ENCODE data around the gene RPS6KA3. TPM values are rescaled to one million over a fixed set of nuclear protein-coding genes. Genes with fewer than 3 reads are reported as not detected.
A peak's percentile ranks its signal among the peaks of the same experiment; 100 is the strongest.

Gene RPS6KA3
- total RNA-seq, 3 donors from 2014 or later (not counting 1 experiment from before 2014, with no cell fraction given), result 62.1 to 82.9 (median 79.4) TPM

- Mint-ChIP-seq H3K36me3 (no peaks in the 10 kb centered on the region), H3K9me3 (no peaks in the 10 kb centered on the region), H3K27me3 (ENCODE audit: low read depth in 2 of 2) (peaks cover 0 to 8% of the 10 kb centered on the region in 2 donors), H3K4me3 (no peak overlapping the region), H3K27ac (peak overlapping the region in 1 of 2 donors; percentile 12), H3K4me1 (peaks cover 0 to 5% of the 10 kb centered on the region in 2 donors)
- intact Hi-C loops (cut with micrococcal nuclease), result no loop called here
- no peak overlapping the region for H3K4me3 ChIP-seq (ENCODE audit: low read length)
- no peak for TF ChIP-seq CTCF (IDR thresholded peaks at IDR 0.05)
- no peaks in the 10 kb centered on the region for H3K4me1 ChIP-seq (ENCODE audit: control insufficient read depth, insufficient read depth, low read length)
- no peaks in the 10 kb centered on the region for H3K9me3 ChIP-seq (ENCODE audit: control insufficient read depth, insufficient read depth, low read length)
- ATAC-seq, result no peak
- no peak overlapping the region for H3K27ac ChIP-seq (ENCODE audit: low read length)
- no peak for DNase-seq
- H3K27me3 ChIP-seq (ENCODE audit: control insufficient read depth, insufficient read depth, low read length), result no peaks in the 10 kb centered on the region
- H3K36me3 ChIP-seq (ENCODE audit: control insufficient read depth, insufficient read depth, low read length), result peaks cover 18% of the 10 kb centered on the region
- WGBS (ENCODE audit: insufficient coverage), result 92% methylated on average over 2 of the region's 2 CpGs
Measured at GRCh38 chrX:20149326-20149725, 117.4 kb downstream of the RPS6KA3 start.

- no peak overlapping the region for H3K27ac Mint-ChIP-seq
- no peak for ATAC-seq
Measured at GRCh38 chrX:20147561-20147960, 119.1 kb downstream of the RPS6KA3 start.

GRCh38 chrX:20144491-20144890, 122.2 kb downstream of the RPS6KA3 start:
- no peaks in the 10 kb centered on the region for H3K36me3 ChIP-seq (ENCODE audit: control insufficient read depth, insufficient read depth, low read length)
- peaks cover 0 to 8% of the 10 kb centered on the region in 2 donors for H3K27me3 Mint-ChIP-seq (ENCODE audit: low read depth in 2 of 2)
- intact Hi-C loops (cut with micrococcal nuclease), result no loop called here
- H3K9me3 Mint-ChIP-seq, result no peaks in the 10 kb centered on the region
- WGBS (ENCODE audit: insufficient coverage), result 90% methylated on average over 2 of the region's 3 CpGs
- peaks cover 9% of the 10 kb centered on the region for H3K4me1 ChIP-seq (ENCODE audit: control insufficient read depth, insufficient read depth, low read length)
- no peaks in the 10 kb centered on the region for H3K27me3 ChIP-seq (ENCODE audit: control insufficient read depth, insufficient read depth, low read length)
- ATAC-seq, result no peak
- no peak overlapping the region for H3K27ac ChIP-seq (ENCODE audit: low read length)
- no peak overlapping the region for H3K4me3 Mint-ChIP-seq
- no peaks in the 10 kb centered on the region for H3K36me3 Mint-ChIP-seq
- H3K4me1 Mint-ChIP-seq, result peaks cover 16% of the 10 kb centered on the region in 2 donors
- no peak overlapping the region for H3K27ac Mint-ChIP-seq
- H3K9me3 ChIP-seq (ENCODE audit: control insufficient read depth, insufficient read depth, low read length), result no peaks in the 10 kb centered on the region
- no peak overlapping the region for H3K4me3 ChIP-seq (ENCODE audit: low read length)
- TF ChIP-seq CTCF (IDR thresholded peaks at IDR 0.05), result no peak
- DNase-seq, result no peak

More at GRCh38 chrX:20147561-20147960, 119.1 kb downstream of the RPS6KA3 start:
- no CpG with 5 or more reads among the region's 1 CpG for WGBS (ENCODE audit: insufficient coverage)
- Histone ChIP-seq H3K36me3 (ENCODE audit: control insufficient read depth, insufficient read depth, low read length) (peaks cover 9% of the 10 kb centered on the region), H3K27ac (ENCODE audit: low read length) (no peak overlapping the region), H3K27me3 (ENCODE audit: control insufficient read depth, insufficient read depth, low read length) (no peaks in the 10 kb centered on the region), H3K9me3 (ENCODE audit: control insufficient read depth, insufficient read depth, low read length) (no peaks in the 10 kb centered on the region), H3K4me1 (ENCODE audit: control insufficient read depth, insufficient read depth, low read length) (peaks cover 1% of the 10 kb centered on the region), H3K4me3 (ENCODE audit: low read length) (no peak overlapping the region)
- H3K27me3 Mint-ChIP-seq (ENCODE audit: low read depth in 2 of 2), result peaks cover 0 to 8% of the 10 kb centered on the region in 2 donors
- no peak for TF ChIP-seq CTCF (IDR thresholded peaks at IDR 0.05)
- peaks cover 0 to 5% of the 10 kb centered on the region in 2 donors for H3K4me1 Mint-ChIP-seq
- intact Hi-C loops (cut with micrococcal nuclease), result no loop called here
- H3K9me3 Mint-ChIP-seq, result no peaks in the 10 kb centered on the region
- H3K36me3 Mint-ChIP-seq, result no peaks in the 10 kb centered on the region
- DNase-seq, result no peak
- no peak overlapping the region for H3K4me3 Mint-ChIP-seq

- H3K9me3 Mint-ChIP-seq, result no peaks in the 10 kb centered on the region
- H3K36me3 Mint-ChIP-seq, result no peaks in the 10 kb centered on the region
- H3K27me3 Mint-ChIP-seq (ENCODE audit: low read depth in 2 of 2), result peaks cover 0 to 8% of the 10 kb centered on the region in 2 donors
- Histone ChIP-seq H3K4me1 (ENCODE audit: control insufficient read depth, insufficient read depth, low read length) (peaks cover 9% of the 10 kb centered on the region), H3K27ac (ENCODE audit: low read length) (no peak overlapping the region), H3K4me3 (ENCODE audit: low read length) (no peak overlapping the region), H3K27me3 (ENCODE audit: control insufficient read depth, insufficient read depth, low read length) (no peaks in the 10 kb centered on the region), H3K9me3 (ENCODE audit: control insufficient read depth, insufficient read depth, low read length) (no peaks in the 10 kb centered on the region), H3K36me3 (ENCODE audit: control insufficient read depth, insufficient read depth, low read length) (no peaks in the 10 kb centered on the region)
- peak overlapping the region; percentile 65 for H3K4me3 Mint-ChIP-seq
- no peak for ATAC-seq
- no peak for TF ChIP-seq CTCF (IDR thresholded peaks at IDR 0.05)
- no CpG with 5 or more reads among the region's 2 CpGs for WGBS (ENCODE audit: insufficient coverage)
- no peak for DNase-seq
- peaks cover 22 to 23% of the 10 kb centered on the region in 2 donors for H3K4me1 Mint-ChIP-seq
- H3K27ac Mint-ChIP-seq, result peak overlapping the region in 1 of 2 donors; percentile 94
- intact Hi-C loops (cut with micrococcal nuclease), result loop anchor here (2.0 kb wide), 1 partner anchor 119 kb away; no protein-coding TSS in a partner anchor
Measured at GRCh38 chrX:20143561-20143960, 123.1 kb downstream of the RPS6KA3 start.

Data from natural killer cell (primary cell).